ENCODE measurements around the gene EHF. TPM values are rescaled to one million over a fixed set of nuclear protein-coding genes. Genes with fewer than 3 reads are reported as not detected.

The EHF gene
- total RNA-seq, 4 donors from 2014 or later, result 0.09 to 0.85 TPM; not detected in 2

Other genes with a start within 250 kb of the EHF start
- 100 to 1,000 TPM; 107 to 150 (median 128) TPM for gene CAT, start 182.2 kb upstream of the EHF start, total RNA-seq
- not detected for gene ELF5, start 107.3 kb upstream of the EHF start, total RNA-seq